Mucosa of descending colon (tissue), 3 donors: ENCODE data around the gene KIAA0930. TPM values are rescaled to one million over a fixed set of nuclear protein-coding genes. Genes with fewer than 3 reads are reported as not detected.

ENCODE experiments used
- ATAC-seq: fragments of 200-7000 bp; cut with Tn5 transposase; one replicate; pipeline ENCODE4 v1.9.1; 2020; ENCODE audit warnings: mild to moderate bottlenecking, moderate library complexity
- DNase-seq, 3 donors: peaks; one replicate each; pipeline ENCODE4 v3.0.0-alpha.2; 2020
- H3K36me3 ChIP-seq: fragments of 200-600 bp; one replicate; pipeline ENCODE4 v1.8.0; 2021; ENCODE audit warnings: low read depth, mild to moderate bottlenecking
- H3K4me1 ChIP-seq: fragments of 200-600 bp; one replicate; pipeline ENCODE4 v1.8.0; 2021; ENCODE audit warnings: low read depth, mild to moderate bottlenecking
- H3K4me3 ChIP-seq: fragments of 200-600 bp; one replicate; pipeline ENCODE4 v1.8.0; 2021; ENCODE audit warnings: mild to moderate bottlenecking
- H3K9me3 ChIP-seq: fragments of 200-600 bp; one replicate; pipeline ENCODE4 v1.8.0; 2021; ENCODE audit warnings: mild to moderate bottlenecking
- intact Hi-C, 2 donors: fragments of 100-400 bp; cut with DNase I in 1 of 2; cut with micrococcal nuclease in 1 of 2; formaldehyde crosslinking; loops; one replicate each; pipeline versions ENCODE4 v1.11.0 to v1.11.1; 2022; cut with DNase I, micrococcal nuclease
- total RNA-seq, 3 donors: library from RNA; stranded (reverse); fragmentation: NEBNext Ultra II Directional in 2 of 3; extraction: Animal tissue kit (Norgen Biotek cat#: 25700) in 2 of 3; gene quantifications; one replicate each; pipeline versions ENCODE4 v1.2.1 to v1.2.4, GENCODE V29; 2021 to 2023
- TF ChIP-seq, protein P1 (sequence below): fragments of 200-600 bp; IDR thresholded peaks from one replicate; pipeline ENCODE4 v1.8.0; 2022; ENCODE audit warnings: antibody characterized with exemption, mild to moderate bottlenecking
- donor health status: DM: no; HTN: no; CAD: no; lungs with moderate emphysema.
- donor health status: DM: no; HTN: no; CAD: no.
- donor health status: DM: no; HTN: yes; CAD: no.

Gene KIAA0930
- total RNA-seq, 3 donors from 2014 or later, result 32.7 to 62.4 (median 37.7) TPM

DNA sequence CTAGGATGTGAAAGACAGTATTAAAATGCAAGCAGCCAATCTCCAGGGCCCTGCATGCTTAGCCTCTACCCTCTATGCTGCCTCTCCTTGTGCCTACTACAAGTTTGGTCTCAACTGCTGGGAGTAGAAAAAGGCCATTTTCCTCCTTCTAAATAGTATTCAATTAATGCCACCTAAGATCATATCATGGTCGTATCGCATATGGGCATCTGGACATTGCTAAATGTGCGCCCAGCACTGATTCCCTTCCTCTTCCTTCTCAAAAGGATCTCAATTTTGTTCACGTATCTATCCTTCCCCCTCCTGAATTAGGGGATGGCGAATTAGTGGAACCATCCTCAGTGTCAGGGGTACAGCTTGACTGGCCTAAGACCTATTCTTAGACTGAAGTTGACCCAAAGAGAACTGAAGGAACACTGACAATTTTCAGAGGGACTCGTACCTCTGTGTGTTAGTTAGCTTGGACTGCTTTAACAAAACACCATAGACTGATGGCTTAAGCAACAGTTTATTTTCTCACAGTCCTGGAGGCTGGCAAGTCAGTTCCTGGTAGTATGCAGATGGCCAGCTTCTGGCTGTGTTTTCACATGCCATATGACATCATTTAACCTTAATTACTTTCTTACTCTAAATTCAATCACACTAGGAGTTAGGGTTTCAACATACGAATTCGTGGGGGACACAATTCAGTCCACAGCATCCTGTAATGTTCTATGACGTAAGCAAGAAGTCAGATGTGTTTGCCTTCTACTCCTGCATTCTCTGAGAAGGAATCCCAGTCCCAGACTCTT is 85.4 kb downstream of the KIAA0930 start:
- Histone ChIP-seq H3K9me3 (no peaks in the 10 kb centered on the region), H3K4me1 (peaks cover 20% of the 10 kb centered on the region), H3K4me3 (no peak overlapping the region), H3K36me3 (no peaks in the 10 kb centered on the region)
- ATAC-seq, result no peak
- DNase-seq, result no peak
- intact Hi-C loops, result no loop called here
- TF ChIP-seq, protein P1, sequence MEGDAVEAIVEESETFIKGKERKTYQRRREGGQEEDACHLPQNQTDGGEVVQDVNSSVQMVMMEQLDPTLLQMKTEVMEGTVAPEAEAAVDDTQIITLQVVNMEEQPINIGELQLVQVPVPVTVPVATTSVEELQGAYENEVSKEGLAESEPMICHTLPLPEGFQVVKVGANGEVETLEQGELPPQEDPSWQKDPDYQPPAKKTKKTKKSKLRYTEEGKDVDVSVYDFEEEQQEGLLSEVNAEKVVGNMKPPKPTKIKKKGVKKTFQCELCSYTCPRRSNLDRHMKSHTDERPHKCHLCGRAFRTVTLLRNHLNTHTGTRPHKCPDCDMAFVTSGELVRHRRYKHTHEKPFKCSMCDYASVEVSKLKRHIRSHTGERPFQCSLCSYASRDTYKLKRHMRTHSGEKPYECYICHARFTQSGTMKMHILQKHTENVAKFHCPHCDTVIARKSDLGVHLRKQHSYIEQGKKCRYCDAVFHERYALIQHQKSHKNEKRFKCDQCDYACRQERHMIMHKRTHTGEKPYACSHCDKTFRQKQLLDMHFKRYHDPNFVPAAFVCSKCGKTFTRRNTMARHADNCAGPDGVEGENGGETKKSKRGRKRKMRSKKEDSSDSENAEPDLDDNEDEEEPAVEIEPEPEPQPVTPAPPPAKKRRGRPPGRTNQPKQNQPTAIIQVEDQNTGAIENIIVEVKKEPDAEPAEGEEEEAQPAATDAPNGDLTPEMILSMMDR, result no peak

DNA sequence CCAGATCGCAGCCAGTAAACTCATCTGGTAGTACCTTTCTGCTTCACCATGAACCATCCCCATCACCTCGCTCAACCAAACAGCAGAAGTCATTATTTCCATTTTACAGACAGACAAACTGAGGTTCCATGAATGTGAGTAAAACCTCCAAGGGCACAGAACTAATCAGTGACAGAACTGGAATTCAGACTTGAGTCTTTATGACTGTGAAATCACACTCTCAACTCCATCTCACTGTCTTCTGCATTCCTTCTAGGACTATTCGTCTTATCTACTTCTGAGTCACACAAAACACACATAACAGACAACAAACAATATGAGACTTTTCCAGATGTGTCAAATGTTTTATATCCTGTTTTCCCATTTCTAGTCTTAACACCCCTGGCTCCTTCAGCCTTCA is 86.3 kb downstream of the KIAA0930 start:
- DNase-seq (no peak), ATAC-seq (peak; percentile 53)
- Histone ChIP-seq H3K4me1 (peaks cover 14% of the 10 kb centered on the region), H3K9me3 (no peaks in the 10 kb centered on the region), H3K4me3 (no peak overlapping the region), H3K36me3 (no peaks in the 10 kb centered on the region)
- TF ChIP-seq, protein P1, result no peak
- intact Hi-C loops, result no loop called here

DNA sequence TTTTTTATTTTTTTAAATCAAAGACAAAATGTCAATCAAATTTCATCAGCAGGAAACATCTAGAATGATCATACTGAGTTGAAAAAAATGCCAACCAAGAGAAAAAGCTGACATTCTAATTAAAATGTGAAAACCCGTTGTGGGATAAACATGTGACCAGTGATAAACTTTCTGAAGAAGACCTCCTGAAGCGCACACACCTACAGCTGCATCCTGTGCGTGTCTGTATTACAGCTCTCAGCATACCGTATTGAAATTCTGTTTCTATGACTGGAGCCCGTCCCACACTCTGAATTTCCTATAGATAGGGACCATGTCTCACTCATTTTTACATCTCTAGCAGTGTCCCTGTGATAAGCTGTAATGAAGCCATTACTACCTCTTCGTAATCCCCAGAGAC is 89.2 kb downstream of the KIAA0930 start:
- Histone ChIP-seq H3K4me1 (peaks cover 4% of the 10 kb centered on the region), H3K36me3 (no peaks in the 10 kb centered on the region), H3K9me3 (no peaks in the 10 kb centered on the region), H3K4me3 (no peak overlapping the region)
- intact Hi-C loops, result no loop called here
- no peak for ATAC-seq
- TF ChIP-seq, protein P1, result no peak
- DNase-seq, result no peak

DNA sequence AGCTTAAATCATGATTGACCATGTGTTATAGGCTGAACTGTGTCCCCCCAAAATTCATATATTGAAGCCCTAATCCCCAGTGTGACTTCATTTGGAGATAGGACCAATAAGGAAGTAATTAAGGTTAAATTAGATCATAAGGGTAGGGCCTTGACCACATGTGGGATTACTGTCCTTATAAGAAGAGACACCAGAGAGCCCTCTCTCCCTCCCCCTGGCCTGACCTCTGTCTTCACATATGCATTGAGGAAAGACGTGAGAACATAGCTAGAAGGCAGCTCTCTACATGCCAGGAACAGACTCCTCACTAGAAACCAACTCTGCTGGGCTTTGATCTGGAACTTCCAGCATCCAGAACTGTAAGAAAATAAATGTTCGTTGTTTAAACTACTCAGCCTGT is 90.6 kb downstream of the KIAA0930 start:
- TF ChIP-seq, protein P1, result no peak
- no peaks in the 10 kb centered on the region for H3K9me3 ChIP-seq
- no peak for DNase-seq
- no peaks in the 10 kb centered on the region for H3K36me3 ChIP-seq
- no peak overlapping the region for H3K4me3 ChIP-seq
- intact Hi-C loops, result no loop called here
- H3K4me1 ChIP-seq, result peaks cover 4% of the 10 kb centered on the region
- peak; percentile 73 for ATAC-seq

DNA sequence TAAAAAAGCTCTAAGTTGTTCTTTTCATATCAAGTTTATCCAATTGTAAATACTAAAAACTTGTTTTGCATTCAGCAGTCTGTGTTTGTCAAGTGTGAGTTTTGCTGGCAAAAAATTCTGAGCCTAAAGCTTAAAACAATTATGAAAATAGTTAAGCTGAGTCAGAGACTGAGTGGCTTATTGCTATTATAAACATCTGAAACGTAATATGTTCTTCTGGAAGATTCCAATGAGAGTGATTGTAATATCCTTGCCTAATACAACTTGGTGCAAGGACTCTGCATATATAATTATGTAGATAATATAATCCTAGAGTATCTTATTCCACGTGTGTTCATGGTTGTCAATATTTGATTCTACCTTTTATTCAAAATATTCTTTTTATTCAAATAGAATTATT is 91.0 kb downstream of the KIAA0930 start:
- Histone ChIP-seq H3K9me3 (no peaks in the 10 kb centered on the region), H3K4me3 (no peak overlapping the region), H3K4me1 (peaks cover 4% of the 10 kb centered on the region), H3K36me3 (no peaks in the 10 kb centered on the region)
- DNase-seq (no peak), ATAC-seq (no peak)
- TF ChIP-seq, protein P1, result no peak
- intact Hi-C loops, result no loop called here
